Subcutaneous abdominal adipose tissue (tissue), 5 donors: ENCODE data around the gene SLX9.

Experiments
- H3K27ac ChIP-seq: one replicate; pipeline ENCODE4 v1.7.0; 2013; ENCODE audit warnings: low read depth, mild to moderate bottlenecking, inconsistent platforms, low read length, moderate library complexity
- H3K27me3 ChIP-seq, 5 donors: one replicate each; pipeline ENCODE4 v1.7.0; 2013; ENCODE audit warnings: low read length in 5 of 5, inconsistent platforms in 1 of 5; ENCODE audit not compliant: control insufficient read depth in 5 of 5, insufficient read depth in 4 of 5
- H3K36me3 ChIP-seq, 5 donors: one replicate each; pipeline ENCODE4 v1.7.0; 2013; ENCODE audit warnings: low read length in 5 of 5; ENCODE audit not compliant: control insufficient read depth in 5 of 5, insufficient read depth in 5 of 5
- H3K4me1 ChIP-seq, 5 donors: one replicate each; pipeline ENCODE4 v1.7.0; 2013; ENCODE audit warnings: low read length in 5 of 5, mild to moderate bottlenecking in 3 of 5, moderate library complexity in 1 of 5; ENCODE audit not compliant: control insufficient read depth in 5 of 5, insufficient read depth in 5 of 5
- H3K4me3 ChIP-seq, 5 donors: one replicate each; pipeline ENCODE4 v1.7.0; 2013; ENCODE audit warnings: low read length in 5 of 5, low read depth in 1 of 5
- H3K9ac ChIP-seq, 5 donors: one replicate each; pipeline ENCODE4 v1.7.0; 2013; ENCODE audit warnings: low read length in 5 of 5, mild to moderate bottlenecking in 4 of 5, moderate library complexity in 3 of 5
- H3K9me3 ChIP-seq, 5 donors: one replicate each; pipeline ENCODE4 v1.7.0; 2013; ENCODE audit warnings: low read length in 5 of 5; ENCODE audit not compliant: control insufficient read depth in 5 of 5
- donor health status: healthy.
- donor health status: healthy.
- donor health status: healthy.
- donor health status: healthy.
- donor health status: healthy.

The SLX9 gene

DNA sequence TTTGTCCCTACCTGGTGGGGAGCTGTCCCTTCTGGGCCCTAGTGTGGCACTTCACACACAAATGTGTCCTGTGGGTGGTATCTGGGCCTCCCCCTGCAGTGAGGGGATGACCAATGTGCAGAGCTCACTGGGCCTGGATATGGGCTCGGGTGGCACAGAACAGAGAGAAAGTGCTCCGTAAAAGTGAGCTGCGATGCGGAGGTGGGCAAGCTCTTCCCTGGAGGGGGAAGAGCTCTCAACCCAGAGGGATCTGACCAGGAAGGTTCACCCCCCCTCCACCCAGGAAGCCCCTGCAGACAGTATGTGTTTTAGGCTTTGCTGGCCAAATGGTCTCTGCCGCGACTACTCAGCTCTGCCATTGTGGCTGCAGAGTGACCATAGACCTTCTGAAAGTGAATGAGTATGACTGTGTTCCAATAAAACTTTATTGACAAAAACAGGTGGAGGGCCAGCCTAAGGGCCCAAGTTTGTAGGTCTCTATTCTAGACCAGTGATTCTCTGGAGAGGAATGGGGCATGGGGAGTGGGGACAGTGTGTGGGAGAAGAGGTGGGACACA lies 10.5 kb upstream of the SLX9 start:
- peaks cover 0 to 6% (median 5%) of the 10 kb centered on the region in 5 donors for H3K9me3 ChIP-seq
- no peak overlapping the region for H3K4me3 ChIP-seq
- H3K4me1 ChIP-seq: peaks cover 1 to 63% (median 42%) of the 10 kb centered on the region in 5 donors
- H3K27ac ChIP-seq: no peak overlapping the region
- H3K27me3 ChIP-seq: peaks cover 11 to 60% (median 35%) of the 10 kb centered on the region in 5 donors
- no peak overlapping the region for H3K9ac ChIP-seq
- no peaks in the 10 kb centered on the region for H3K36me3 ChIP-seq

DNA sequence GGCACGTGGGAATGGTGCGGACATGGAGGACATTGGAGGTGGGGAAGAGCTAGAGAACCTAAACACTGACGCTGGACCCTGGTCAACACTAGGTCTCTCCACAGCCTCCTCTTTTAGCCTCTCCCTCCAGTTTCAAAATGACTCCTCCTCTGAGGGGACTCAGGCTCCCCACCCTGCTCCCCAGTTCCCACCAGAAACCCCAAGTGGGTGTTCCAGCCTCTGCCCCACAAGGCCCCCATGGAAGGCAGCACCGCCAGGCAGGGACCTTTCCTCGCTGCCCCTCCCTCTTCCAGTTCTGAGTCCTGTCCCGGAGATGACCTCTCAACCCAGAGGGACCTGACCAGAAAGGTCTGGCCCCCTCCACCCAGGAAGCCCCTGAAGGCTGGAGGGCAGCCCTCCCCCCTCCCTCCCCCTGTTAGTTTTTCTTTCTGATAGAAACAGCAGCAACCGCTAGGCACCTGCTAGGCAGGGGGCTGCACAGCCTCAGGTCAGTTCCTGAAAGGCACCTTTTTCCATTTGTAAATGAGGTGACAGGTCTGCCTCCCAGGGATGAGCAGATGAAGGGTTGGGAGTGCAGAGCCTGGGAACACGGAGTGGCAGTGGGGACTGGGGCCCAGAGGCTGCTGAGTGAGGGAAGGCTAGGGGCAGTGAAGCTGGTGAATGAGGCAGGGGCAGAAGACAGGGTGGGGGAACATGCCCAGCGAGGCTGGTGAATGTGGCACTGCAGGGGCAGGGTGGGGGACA lies 9.9 kb upstream of the SLX9 start:
- Histone ChIP-seq H3K27me3 (peaks cover 11 to 63% (median 35%) of the 10 kb centered on the region in 5 donors), H3K36me3 (no peaks in the 10 kb centered on the region), H3K9ac (no peak overlapping the region), H3K27ac (no peak overlapping the region), H3K4me3 (no peak overlapping the region), H3K9me3 (peaks cover 0 to 6% (median 5%) of the 10 kb centered on the region in 5 donors), H3K4me1 (peaks cover 1 to 57% (median 37%) of the 10 kb centered on the region in 5 donors)

GRCh38 chr21:44930543-44930981 lies 9.3 kb upstream of the SLX9 start:
- H3K4me3 ChIP-seq: no peak overlapping the region
- no peak overlapping the region for H3K9ac ChIP-seq
- H3K27me3 ChIP-seq: peaks cover 11 to 63% (median 35%) of the 10 kb centered on the region in 5 donors
- H3K4me1 ChIP-seq: peaks cover 1 to 53% (median 37%) of the 10 kb centered on the region in 5 donors
- no peaks in the 10 kb centered on the region for H3K36me3 ChIP-seq
- peaks cover 0 to 6% (median 5%) of the 10 kb centered on the region in 5 donors for H3K9me3 ChIP-seq
- no peak overlapping the region for H3K27ac ChIP-seq

DNA sequence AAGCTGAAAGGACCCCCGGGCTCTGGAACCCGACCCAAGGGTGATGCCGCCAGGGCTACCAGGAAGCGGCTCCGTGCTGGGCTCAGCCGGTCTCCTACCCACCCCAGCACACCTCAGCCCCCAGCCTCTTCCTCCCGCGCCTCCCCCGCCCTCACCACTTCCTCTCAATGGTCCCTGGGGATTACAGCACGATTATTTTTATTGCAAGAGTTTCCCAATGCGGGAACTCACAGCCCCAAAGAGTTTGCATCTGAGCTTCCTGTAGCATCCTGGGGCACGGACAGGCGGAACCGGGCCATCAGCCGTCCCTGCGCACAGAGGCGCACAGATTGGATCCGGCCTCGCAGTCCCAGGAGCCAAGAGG lies 8.7 kb upstream of the SLX9 start:
- H3K27ac ChIP-seq: no peak overlapping the region
- H3K9ac ChIP-seq: peak overlapping the region in 1 of 5 donors; percentile 28
- H3K9me3 ChIP-seq: peaks cover 0 to 6% (median 5%) of the 10 kb centered on the region in 5 donors
- H3K4me3 ChIP-seq: peak overlapping the region in 3 of 5 donors; percentile 38 to 57 (median 48)
- peaks cover 1 to 52% (median 36%) of the 10 kb centered on the region in 5 donors for H3K4me1 ChIP-seq
- peaks cover 11 to 63% (median 34%) of the 10 kb centered on the region in 5 donors for H3K27me3 ChIP-seq
- H3K36me3 ChIP-seq: no peaks in the 10 kb centered on the region

DNA sequence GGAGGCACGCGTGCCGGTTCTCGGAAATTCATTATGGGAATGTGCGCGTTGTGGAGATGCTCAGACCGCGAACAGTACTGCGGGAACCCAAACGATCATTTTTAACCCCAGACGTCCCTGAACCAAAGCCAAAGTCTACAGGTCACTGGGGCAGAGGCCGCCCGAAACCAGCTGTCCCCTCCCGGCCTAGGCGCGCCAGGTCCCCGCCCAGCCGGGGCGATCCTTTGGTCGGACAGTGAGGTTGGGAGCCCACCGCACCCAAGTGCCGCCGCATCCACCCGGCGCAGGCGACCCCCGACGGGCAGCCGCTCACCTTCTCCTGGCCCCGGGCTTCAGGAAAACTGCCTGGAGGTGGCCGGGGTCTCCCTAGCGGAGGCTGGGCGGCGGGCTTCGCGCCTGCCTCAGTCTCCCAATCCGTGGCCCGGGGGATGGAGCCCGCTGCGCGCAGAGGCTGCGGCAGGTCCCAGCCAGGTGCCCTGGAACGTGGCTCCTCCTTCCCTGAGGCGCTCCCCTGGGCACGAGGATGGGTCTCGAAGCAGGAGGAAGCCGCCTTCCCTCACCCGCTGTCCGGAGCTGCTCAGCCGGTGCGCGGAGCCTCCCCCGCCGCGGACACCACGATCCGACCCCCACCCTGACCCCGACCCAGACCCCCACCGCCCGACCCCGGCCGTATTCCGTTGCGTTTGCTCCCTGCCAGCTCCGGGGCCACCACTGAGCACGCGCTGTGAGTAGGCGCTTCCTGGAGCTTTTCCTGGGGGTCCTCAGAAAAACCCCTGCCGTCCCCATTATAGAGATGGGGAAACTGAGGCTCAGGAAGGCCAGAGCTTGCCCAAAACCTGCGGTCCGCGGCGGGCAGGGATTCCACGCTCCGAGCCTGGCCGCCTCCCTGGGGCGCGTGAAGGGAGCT lies 8.1 kb upstream of the SLX9 start:
- Histone ChIP-seq H3K9me3 (peaks cover 0 to 6% (median 5%) of the 10 kb centered on the region in 5 donors), H3K36me3 (no peaks in the 10 kb centered on the region), H3K4me1 (peaks cover 1 to 45% (median 35%) of the 10 kb centered on the region in 5 donors), H3K27me3 (peaks cover 10 to 57% (median 28%) of the 10 kb centered on the region in 5 donors), H3K9ac (peak overlapping the region in 2 of 5 donors; percentile 14 to 28), H3K4me3 (peak overlapping the region in 3 of 5 donors; percentile 38 to 57 (median 48)), H3K27ac (no peak overlapping the region)

- H3K27me3 ChIP-seq: peaks cover 7 to 50% (median 25%) of the 10 kb centered on the region in 5 donors
- peaks cover 1 to 38% (median 29%) of the 10 kb centered on the region in 5 donors for H3K4me1 ChIP-seq
Observed at GRCh38 chr21:44932408-44933181, 7.2 kb upstream of the SLX9 start.

DNA sequence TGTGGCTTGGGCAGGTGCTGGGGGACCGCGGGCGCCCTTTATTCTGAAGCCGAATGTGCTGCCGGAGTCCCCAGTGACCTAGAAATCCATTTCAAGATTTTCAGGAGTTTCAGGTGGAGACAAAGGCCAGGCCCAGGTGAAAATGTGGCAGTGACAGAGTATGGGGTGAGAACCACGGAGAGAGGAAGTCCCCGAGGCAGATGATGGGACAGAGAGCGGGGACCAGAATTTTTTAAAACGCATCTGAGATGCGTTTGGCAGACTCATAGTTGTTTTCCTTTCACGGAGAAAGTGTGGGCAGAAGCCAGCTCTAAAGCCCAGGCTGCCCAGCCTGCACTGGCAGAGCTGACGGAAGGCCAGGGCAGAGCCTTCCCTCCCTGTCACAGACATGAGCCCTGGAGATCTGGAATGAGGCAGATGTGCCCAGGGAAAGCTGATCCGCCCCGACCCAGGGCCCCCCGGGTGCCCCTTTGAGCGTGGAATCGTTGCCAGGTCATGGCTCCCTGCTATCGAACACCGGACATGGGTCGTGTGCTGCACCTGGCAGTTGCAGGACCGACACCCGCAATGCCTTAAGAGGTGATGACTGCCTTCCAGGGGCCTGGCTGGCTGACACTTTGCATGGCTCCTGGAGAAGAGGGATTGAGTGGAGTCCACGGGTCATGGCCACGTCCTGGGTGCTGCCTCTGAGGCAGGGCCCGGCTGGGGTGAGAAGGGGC lies 6.5 kb upstream of the SLX9 start:
- Histone ChIP-seq H3K36me3 (no peaks in the 10 kb centered on the region), H3K4me3 (no peak overlapping the region), H3K27me3 (peaks cover 3 to 44% (median 22%) of the 10 kb centered on the region in 5 donors), H3K9me3 (peaks cover 0 to 6% (median 5%) of the 10 kb centered on the region in 5 donors), H3K4me1 (peaks cover 0 to 30% (median 22%) of the 10 kb centered on the region in 5 donors), H3K9ac (no peak overlapping the region), H3K27ac (no peak overlapping the region)

More at GRCh38 chr21:44932408-44933181, 7.2 kb upstream of the SLX9 start:
- peak overlapping the region in 3 of 5 donors; percentile 24 to 57 (median 38) for H3K4me3 ChIP-seq
- peak overlapping the region in 1 of 5 donors; percentile 32 for H3K9ac ChIP-seq
- H3K9me3 ChIP-seq: peaks cover 0 to 6% (median 5%) of the 10 kb centered on the region in 5 donors
- no peak overlapping the region for H3K27ac ChIP-seq
- H3K36me3 ChIP-seq: no peaks in the 10 kb centered on the region

DNA sequence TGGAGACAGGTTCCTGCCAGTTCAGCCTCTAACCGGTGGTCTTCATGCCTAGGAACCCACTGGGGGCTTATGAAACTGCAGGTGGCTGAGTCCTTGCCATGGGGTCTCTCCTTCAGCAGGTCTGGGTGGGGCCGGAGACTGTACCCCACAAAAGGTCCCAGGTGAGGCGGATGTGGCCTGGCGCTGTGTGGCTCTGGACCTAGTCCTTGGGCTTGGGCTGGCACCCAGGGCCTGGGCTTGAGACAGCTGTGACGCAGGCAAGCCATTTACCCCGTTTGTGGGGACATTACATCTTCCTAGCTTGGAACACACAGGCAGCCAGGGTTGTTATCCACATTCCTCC lies 5.9 kb upstream of the SLX9 start:
- Histone ChIP-seq H3K9ac (no peak overlapping the region), H3K27me3 (peaks cover 3 to 43% (median 22%) of the 10 kb centered on the region in 5 donors), H3K27ac (no peak overlapping the region), H3K9me3 (peaks cover 0 to 6% (median 5%) of the 10 kb centered on the region in 5 donors), H3K4me3 (no peak overlapping the region), H3K36me3 (no peaks in the 10 kb centered on the region), H3K4me1 (peaks cover 0 to 28% (median 23%) of the 10 kb centered on the region in 5 donors)

DNA sequence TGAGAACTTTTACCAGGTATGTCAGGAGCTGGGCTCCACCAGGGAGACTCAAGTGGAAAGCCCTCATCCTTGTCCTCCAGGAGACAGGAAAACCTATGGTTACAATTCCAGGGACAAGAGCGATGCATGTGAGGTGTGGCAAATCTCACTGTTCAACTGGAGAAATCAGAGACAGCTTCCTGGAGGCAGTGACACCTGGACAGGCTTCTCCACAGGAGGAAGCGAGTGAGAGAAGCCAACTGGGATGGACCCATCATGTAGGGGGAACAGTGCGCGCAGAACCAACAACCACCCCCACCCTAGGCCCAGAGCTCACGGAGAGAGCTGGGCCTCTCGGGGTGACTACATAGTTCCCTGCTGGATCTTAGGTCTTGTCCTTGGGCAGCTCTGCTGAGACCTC lies 5.6 kb upstream of the SLX9 start:
- H3K4me1 ChIP-seq: peaks cover 1 to 32% (median 26%) of the 10 kb centered on the region in 5 donors
- peaks cover 0 to 6% (median 5%) of the 10 kb centered on the region in 5 donors for H3K9me3 ChIP-seq
- no peak overlapping the region for H3K9ac ChIP-seq
- H3K27ac ChIP-seq: no peak overlapping the region
- no peaks in the 10 kb centered on the region for H3K36me3 ChIP-seq
- H3K27me3 ChIP-seq: peaks cover 3 to 39% (median 22%) of the 10 kb centered on the region in 5 donors
- no peak overlapping the region for H3K4me3 ChIP-seq
